Chondrocyte (in vitro differentiated cells): ENCODE measurements around the gene ZNF385C. TPM values are rescaled to one million over a fixed set of nuclear protein-coding genes. Genes with fewer than 3 reads are reported as not detected.

Experiments
- DNase-seq: peaks from one replicate; pipeline ENCODE4 v3.0.0; 2021; ENCODE audit warnings: mixed read lengths, low spot score
- H3K27ac Mint-ChIP-seq: one replicate; pipeline ENCODE4 v1.8.0; 2021; ENCODE audit warnings: mild to moderate bottlenecking, moderate library complexity, mixed read lengths; ENCODE audit not compliant: unreplicated experiment
- H3K27me3 Mint-ChIP-seq: 2 replicates; pipeline ENCODE4 v1.8.0; 2021; ENCODE audit warnings: low read depth, mixed read lengths
- H3K36me3 Mint-ChIP-seq: 2 replicates; pipeline ENCODE4 v1.8.0; 2021; ENCODE audit warnings: low read depth, mixed read lengths
- H3K4me1 Mint-ChIP-seq: 2 replicates; pipeline ENCODE4 v1.8.0; 2021; ENCODE audit warnings: low read depth, mild to moderate bottlenecking, mixed read lengths
- H3K4me3 Mint-ChIP-seq: one replicate; pipeline ENCODE4 v1.8.0; 2021; ENCODE audit warnings: mild to moderate bottlenecking, moderate library complexity, mixed read lengths; ENCODE audit not compliant: unreplicated experiment
- H3K9me3 Mint-ChIP-seq: 2 replicates; pipeline ENCODE4 v1.8.0; 2021; ENCODE audit warnings: low read depth, mixed read lengths
- total RNA-seq: library from RNA; stranded (reverse); gene quantifications from 3 replicates; pipeline ENCODE4 v1.2.1, GENCODE V29; 2021
- TF ChIP-seq, protein P1 (sequence below): fragments of 200-600 bp; sonication (generic); IDR thresholded peaks from 2 replicates; pipeline ENCODE4 v1.5.0; 2021; ENCODE audit warnings: antibody characterized with exemption, mild to moderate bottlenecking, moderate library complexity

Gene ZNF385C
- total RNA-seq, 1 donor from 2014 or later: 0.07 TPM

DNA sequence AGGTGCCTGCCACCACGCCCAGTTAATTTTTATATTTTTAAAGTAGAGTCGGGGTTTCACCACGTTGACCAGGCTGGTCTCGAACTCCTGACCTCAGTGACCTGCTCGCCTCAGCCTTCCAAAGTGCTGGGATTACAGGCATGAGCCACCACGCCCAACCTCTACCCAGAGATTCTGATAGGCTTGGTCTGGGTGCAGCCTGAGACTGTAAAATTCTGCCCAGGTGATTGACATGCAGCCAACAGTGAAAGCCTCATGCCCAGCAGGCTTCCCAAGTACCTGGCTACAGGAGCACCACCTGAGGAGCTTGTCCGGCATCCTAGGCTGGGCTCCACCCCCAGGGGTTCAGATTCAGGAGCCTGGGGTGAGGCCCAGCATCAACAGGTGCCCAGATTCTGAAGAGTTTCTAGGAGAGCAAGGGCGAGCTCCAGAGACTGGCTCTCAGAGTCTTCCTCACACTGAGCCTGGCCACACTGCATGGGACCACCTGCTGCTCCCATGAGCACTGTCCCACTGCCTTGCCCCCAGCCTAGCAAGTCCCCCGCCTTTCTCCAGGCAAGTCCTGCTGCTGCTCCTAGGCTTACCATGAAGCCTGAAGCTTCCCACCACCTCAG lies 16.6 kb downstream of the ZNF385C start:
- TF ChIP-seq, protein P1, sequence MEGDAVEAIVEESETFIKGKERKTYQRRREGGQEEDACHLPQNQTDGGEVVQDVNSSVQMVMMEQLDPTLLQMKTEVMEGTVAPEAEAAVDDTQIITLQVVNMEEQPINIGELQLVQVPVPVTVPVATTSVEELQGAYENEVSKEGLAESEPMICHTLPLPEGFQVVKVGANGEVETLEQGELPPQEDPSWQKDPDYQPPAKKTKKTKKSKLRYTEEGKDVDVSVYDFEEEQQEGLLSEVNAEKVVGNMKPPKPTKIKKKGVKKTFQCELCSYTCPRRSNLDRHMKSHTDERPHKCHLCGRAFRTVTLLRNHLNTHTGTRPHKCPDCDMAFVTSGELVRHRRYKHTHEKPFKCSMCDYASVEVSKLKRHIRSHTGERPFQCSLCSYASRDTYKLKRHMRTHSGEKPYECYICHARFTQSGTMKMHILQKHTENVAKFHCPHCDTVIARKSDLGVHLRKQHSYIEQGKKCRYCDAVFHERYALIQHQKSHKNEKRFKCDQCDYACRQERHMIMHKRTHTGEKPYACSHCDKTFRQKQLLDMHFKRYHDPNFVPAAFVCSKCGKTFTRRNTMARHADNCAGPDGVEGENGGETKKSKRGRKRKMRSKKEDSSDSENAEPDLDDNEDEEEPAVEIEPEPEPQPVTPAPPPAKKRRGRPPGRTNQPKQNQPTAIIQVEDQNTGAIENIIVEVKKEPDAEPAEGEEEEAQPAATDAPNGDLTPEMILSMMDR: no peak
- H3K36me3 Mint-ChIP-seq: no peaks in the 10 kb centered on the region
- no peak overlapping the region for H3K4me3 Mint-ChIP-seq
- no peak for DNase-seq
- no peaks in the 10 kb centered on the region for H3K4me1 Mint-ChIP-seq
- H3K9me3 Mint-ChIP-seq: no peaks in the 10 kb centered on the region
- peaks cover 2% of the 10 kb centered on the region for H3K27me3 Mint-ChIP-seq
- H3K27ac Mint-ChIP-seq: no peak overlapping the region

DNA sequence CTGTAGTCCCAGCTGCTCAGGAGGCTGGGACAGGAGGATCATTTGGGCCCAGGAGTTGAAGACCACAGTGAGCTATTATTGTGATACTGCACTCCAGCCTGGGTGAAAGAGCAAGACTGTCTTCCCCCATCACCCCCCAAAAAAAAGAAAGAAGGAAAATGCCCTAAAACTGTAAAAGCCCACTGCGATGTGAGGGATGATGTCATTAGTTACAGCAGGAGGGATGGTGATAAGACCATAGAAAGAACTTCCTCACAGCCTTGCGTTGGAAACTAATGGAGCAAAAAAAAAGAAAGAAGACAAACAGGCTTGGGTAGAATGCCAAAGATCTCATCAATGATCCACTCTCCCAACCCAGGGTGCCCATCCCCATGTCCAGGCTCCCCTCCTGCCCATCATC lies 18.7 kb downstream of the ZNF385C start:
- no peak overlapping the region for H3K4me3 Mint-ChIP-seq

DNA sequence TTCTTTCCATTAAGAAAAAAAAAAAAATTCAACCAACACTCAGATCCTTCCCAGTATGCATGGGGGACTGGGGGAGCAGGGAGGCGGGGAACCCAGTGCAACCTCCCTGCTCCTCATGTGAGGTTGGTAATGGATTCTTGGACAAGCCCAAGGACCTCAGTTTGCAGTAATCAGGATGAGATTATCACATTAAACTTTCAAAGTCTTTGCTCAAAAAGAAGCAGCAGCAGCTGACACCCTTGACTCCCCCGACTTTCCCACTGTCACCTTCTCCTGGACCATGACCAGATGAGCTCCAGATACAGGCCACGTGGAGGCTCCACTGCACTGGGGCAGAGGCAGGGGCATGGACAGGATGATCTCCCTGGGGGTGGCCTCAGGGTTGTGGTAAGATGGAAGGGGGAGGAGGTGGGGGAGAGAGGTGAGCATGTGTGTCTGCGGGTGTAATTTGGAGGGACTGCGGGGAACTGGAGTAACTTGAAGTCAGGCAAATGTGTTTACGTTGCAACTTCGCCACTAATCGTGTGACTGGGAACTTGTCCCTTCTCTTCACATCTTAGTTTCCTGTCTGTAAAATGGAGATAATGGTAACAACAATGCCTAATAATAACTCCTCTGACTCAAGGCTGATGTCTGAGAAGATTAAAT lies 19.8 kb downstream of the ZNF385C start:
- H3K4me1 Mint-ChIP-seq: no peaks in the 10 kb centered on the region
- no peak overlapping the region for H3K27ac Mint-ChIP-seq
- no peak overlapping the region for H3K4me3 Mint-ChIP-seq
- H3K36me3 Mint-ChIP-seq: no peaks in the 10 kb centered on the region
- H3K27me3 Mint-ChIP-seq: peaks cover 8% of the 10 kb centered on the region
- DNase-seq: no peak
- H3K9me3 Mint-ChIP-seq: no peaks in the 10 kb centered on the region
- TF ChIP-seq, protein P1: no peak

More for the DNA sequence above, 18.7 kb downstream of the ZNF385C start:
- no peaks in the 10 kb centered on the region for H3K4me1 Mint-ChIP-seq
- TF ChIP-seq, protein P1: no peak
- H3K9me3 Mint-ChIP-seq: no peaks in the 10 kb centered on the region
- no peak overlapping the region for H3K27ac Mint-ChIP-seq
- no peak for DNase-seq
- peaks cover 2% of the 10 kb centered on the region for H3K27me3 Mint-ChIP-seq
- H3K36me3 Mint-ChIP-seq: no peaks in the 10 kb centered on the region

DNA sequence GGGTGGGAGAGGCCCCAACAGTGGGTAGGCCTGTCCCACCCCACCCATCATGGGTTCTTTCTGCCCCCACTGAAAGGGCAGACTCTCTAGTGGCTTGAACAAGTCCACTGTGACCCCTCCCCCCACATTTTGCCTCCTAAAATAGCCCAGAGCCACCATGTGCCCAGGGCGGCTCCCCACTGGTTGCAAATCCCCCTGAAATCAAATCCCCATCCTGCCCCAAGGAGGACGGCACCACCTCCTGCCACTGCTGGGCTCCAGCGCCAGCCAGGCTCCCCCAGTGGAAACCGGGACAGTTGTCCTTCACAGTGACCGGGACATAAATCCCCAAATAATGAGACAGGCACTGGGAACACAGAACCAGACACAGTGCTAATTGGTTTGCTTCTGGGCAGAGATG lies 20.5 kb downstream of the ZNF385C start:
- TF ChIP-seq, protein P1: no peak
- H3K27ac Mint-ChIP-seq: no peak overlapping the region
- H3K36me3 Mint-ChIP-seq: no peaks in the 10 kb centered on the region
- H3K27me3 Mint-ChIP-seq: peaks cover 14% of the 10 kb centered on the region
- H3K4me1 Mint-ChIP-seq: no peaks in the 10 kb centered on the region
- no peak overlapping the region for H3K4me3 Mint-ChIP-seq
- H3K9me3 Mint-ChIP-seq: no peaks in the 10 kb centered on the region
- no peak for DNase-seq

DNA sequence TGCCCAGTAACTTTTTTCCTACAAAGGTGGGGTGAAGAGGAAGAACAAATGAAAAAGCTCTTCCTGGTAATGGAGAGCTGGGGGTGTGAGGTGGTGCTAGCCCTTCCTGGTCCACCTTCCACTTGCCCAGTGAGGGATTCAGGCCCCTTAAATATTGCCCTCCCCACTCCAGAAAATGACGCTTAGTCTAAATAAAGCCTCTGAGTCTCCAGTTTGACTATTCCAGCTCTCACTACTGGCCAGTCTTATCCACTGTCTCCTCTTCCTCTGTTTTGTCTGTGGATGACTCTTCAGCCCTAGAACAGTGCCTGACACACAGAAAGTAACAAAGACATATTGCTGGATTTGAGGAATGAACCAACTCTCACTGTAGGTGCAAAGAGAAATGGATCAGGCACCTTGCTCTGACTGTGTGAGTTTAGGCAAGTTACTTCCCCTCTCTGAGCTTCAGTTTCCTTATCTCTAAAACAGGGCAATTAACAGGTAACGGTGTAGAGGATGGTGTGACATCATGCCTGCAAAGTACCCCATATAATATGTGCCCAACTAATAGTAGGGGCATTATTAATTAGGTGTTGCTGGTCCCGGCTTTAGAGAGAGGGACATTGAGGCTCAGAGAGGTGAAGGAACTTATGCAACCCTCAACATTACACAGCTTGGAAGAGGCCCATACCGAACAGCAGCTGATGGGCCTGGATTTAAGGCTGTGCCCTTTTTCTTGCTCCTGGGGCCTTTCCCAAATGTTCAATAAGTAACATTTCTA lies 21.3 kb downstream of the ZNF385C start:
- H3K4me3 Mint-ChIP-seq: no peak overlapping the region
- TF ChIP-seq, protein P1: no peak
- H3K4me1 Mint-ChIP-seq: no peaks in the 10 kb centered on the region
- no peaks in the 10 kb centered on the region for H3K9me3 Mint-ChIP-seq
- H3K27ac Mint-ChIP-seq: no peak overlapping the region
- peaks cover 16% of the 10 kb centered on the region for H3K27me3 Mint-ChIP-seq
- no peaks in the 10 kb centered on the region for H3K36me3 Mint-ChIP-seq
- no peak for DNase-seq
